ENCODE measurements around the gene TTC17.
"Not testable (repeated sequence)": the region's sequence is repeated elsewhere in the genome, so short reads cannot be mapped to it uniquely, and the experiment has no call there.

Gene TTC17

GRCh38 chr11:43381802-43382201 lies 23.1 kb downstream of the TTC17 start:
- no peak overlapping the region for H3K4me3 ChIP-seq (ENCODE audit: low read length)
- no peak for DNase-seq (ENCODE audit: low read depth, low spot score)

GRCh38 chr11:43382614-43383013 lies 23.9 kb downstream of the TTC17 start:
- no peak for DNase-seq (ENCODE audit: low read depth, low spot score)
- no peak overlapping the region for H3K4me3 ChIP-seq (ENCODE audit: low read length)

GRCh38 chr11:43384393-43384792 lies 25.7 kb downstream of the TTC17 start:
- DNase-seq (ENCODE audit: low read depth, low spot score): no peak
- H3K4me3 ChIP-seq (ENCODE audit: low read length): no peak overlapping the region

GRCh38 chr11:43392713-43393112 lies 34.0 kb downstream of the TTC17 start:
- DNase-seq (ENCODE audit: low read depth, low spot score): peak; percentile 78
- no peak overlapping the region for H3K4me3 ChIP-seq (ENCODE audit: low read length)

- no peak for DNase-seq (ENCODE audit: low read depth, low spot score)
Measured at GRCh38 chr11:43393765-43394355, 35.1 kb downstream of the TTC17 start.

DNA sequence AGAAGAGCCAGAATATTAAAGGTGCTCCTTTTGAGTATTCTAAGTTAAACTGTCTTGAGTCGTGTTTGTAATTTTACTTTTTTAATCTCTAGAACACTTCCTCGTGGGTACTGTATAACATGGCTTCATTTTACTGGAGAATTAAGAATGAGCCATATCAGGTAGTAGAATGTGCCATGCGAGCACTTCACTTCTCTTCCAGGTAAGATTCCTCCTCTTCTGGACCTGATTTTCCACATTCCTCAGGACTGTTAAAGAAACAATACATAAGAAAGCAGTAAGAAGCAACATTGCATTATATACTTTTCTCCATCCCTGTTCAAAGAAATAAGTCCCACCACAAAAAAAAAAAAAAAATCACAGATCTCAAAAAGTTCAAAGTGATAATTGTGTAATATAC lies 37.9 kb downstream of the TTC17 start:
- DNase-seq (ENCODE audit: low read depth, low spot score): no peak
- H3K4me3 ChIP-seq (ENCODE audit: low read length): no peak overlapping the region

More at GRCh38 chr11:43393765-43394355, 35.1 kb downstream of the TTC17 start:
- H3K4me3 ChIP-seq (ENCODE audit: low read length): no peak overlapping the region

DNA sequence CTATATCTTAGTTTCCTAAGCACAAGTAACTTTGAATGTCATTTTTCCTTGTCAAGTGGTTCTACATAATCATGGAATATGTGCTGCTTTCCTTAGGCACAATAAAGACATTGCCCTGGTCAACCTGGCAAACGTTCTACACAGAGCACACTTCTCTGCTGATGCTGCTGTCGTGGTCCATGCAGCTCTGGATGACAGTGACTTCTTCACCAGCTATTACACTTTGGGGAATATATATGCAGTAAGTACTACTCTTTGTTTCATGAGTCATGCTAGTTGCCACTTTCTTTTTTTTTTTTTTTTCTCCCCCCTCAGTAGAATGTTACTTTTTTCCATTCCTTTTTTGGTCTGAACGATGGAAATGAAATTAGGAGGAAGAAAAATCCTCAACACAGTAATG lies 38.5 kb downstream of the TTC17 start:
- no peak for DNase-seq (ENCODE audit: low read depth, low spot score)

GRCh38 chr11:43399983-43400630 lies 41.4 kb downstream of the TTC17 start:
- no peak for DNase-seq (ENCODE audit: low read depth, low spot score)
- no peak overlapping the region for H3K4me3 ChIP-seq (ENCODE audit: low read length)

More for the DNA sequence above, 38.5 kb downstream of the TTC17 start:
- no peak overlapping the region for H3K4me3 ChIP-seq (ENCODE audit: low read length)

DNA sequence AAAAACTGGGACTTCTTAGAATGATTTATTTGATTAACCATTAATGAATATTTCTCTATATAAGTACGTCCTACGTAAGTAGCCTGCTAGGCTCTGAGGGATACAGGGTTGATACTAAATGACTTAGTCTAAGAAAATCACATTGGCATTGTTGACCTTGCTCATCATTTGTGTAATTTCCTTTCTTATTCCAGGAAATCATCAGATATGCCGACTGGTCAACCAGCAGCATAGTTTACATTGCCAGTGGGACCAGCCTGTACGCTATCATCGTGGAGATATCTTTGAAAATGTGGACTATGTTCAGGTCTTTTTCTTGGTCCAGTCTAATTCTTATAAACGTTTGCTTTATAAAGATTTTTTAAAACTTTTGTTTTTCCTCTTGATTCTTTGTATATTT lies 42.5 kb downstream of the TTC17 start:
- no peak for DNase-seq (ENCODE audit: low read depth, low spot score)
- H3K4me3 ChIP-seq (ENCODE audit: low read length): no peak overlapping the region

DNA sequence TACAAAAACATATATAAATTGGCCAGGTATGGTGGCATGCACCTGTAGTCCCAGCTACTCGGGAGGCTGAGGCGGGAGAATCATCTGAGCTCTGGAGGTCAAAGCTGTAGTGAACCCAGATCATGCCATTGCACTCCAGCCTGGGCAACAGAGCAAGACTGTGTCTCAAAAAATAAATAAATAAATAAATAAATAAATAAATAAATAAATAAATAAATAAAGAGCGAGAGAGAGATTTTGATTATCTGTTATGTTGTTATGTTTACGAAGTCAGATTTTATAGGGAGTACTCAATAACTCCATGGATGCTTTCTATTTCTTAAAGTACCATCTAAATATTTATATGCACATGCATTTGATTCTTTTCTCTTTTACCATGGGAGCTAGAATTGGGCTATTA lies 43.1 kb downstream of the TTC17 start:
- not testable (repeated sequence) for H3K4me3 ChIP-seq (ENCODE audit: low read length); DNase-seq (ENCODE audit: low read depth, low spot score)

DNA sequence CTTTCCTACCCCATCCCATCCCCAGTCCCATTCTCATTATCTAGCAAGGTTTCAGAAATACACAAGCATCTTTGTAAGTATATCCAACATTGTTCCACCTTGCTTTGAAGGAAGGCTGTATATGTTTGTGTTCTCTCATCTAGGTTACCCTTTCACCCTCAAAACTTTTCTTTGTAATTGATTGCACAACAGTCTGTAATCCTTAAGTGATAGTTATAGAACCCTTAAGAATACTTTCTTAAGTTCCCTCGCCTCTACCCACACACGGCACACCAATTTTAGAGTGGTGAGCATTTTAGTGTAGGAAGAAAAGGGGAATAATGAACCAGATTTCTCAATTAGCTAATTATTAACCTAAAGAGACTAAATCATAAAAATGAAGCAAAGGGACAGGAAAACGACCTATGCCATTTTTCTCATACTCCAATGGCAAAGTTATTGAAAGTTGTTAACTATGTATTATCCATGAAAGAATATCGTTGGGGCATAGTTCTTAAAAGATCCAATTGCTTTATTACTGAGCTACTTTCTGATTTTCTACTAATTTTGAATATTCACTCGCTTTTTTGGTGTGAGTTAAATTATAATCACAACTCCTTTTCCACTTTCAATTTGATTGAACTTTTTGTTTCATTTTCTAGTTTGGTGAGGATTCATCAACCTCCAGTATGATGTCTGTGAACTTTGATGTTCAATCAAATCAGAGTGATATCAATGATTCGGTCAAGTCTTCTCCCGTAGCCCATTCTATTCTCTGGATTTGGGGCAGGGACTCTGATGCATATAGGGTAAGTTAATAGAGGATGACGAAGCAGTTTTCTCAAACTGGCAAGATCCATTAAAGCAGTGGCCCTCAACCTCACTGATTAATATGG lies 44.9 kb downstream of the TTC17 start:
- DNase-seq (ENCODE audit: low read depth, low spot score): no peak
- no peak overlapping the region for H3K4me3 ChIP-seq (ENCODE audit: low read length)

DNA sequence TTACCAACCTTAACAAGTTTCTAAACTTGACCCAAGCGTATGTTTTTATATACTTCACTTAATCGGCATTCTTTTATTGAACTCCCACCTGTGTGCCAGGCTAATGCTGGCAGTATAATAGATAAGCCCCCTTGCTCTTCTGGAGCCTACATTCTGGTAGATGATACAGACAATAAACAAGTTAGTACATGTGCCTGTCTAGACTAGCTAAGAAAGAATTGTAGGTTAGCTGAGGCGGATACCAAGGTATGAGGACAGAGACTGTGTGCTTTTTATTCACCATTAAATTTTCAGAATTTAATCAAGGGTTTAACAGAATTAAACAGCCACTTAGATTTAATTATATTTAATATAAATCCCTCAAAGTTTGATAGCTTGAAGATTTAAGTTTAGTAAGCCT lies 45.7 kb downstream of the TTC17 start:
- no peak for DNase-seq (ENCODE audit: low read depth, low spot score)
- H3K4me3 ChIP-seq (ENCODE audit: low read length): no peak overlapping the region

DNA sequence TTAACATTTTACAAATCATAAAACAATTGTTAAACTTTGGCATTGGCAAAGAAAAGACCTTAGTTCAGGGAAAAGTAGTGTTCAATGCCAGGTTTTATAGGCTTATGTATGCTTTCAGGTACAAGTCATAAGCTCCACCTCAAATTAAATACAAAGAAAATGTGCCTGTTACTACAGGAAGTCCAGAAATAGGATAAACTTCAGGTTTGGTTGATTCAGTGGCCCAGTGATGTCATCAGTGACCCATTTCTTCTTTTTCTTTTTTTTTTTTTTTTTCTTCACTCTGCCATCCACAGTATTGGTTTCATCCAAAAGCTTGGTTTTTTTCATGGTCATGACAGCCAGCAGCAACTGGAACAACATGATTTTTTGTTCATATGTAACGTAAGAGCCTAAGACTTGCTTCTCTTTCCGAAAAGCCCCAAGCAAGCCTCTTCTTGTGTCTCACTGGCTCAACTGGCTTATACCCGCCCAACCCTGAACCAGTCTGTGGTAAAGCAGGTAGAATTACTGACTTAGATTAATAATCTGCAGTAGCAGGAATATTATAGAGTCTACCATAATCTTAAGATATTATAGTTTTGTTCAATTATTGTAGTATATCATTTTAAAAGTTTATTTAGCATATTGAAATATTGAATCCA lies 46.2 kb downstream of the TTC17 start:
- no peak for DNase-seq (ENCODE audit: low read depth, low spot score)
- no peak overlapping the region for H3K4me3 ChIP-seq (ENCODE audit: low read length)

GRCh38 chr11:43408277-43408676 lies 49.6 kb downstream of the TTC17 start:
- DNase-seq (ENCODE audit: low read depth, low spot score): no peak
- no peak overlapping the region for H3K4me3 ChIP-seq (ENCODE audit: low read length)

- no peak overlapping the region for H3K4me3 ChIP-seq (ENCODE audit: low read length)
- DNase-seq (ENCODE audit: low read depth, low spot score): no peak
Measured at GRCh38 chr11:43410394-43410793, 51.7 kb downstream of the TTC17 start.

DNA sequence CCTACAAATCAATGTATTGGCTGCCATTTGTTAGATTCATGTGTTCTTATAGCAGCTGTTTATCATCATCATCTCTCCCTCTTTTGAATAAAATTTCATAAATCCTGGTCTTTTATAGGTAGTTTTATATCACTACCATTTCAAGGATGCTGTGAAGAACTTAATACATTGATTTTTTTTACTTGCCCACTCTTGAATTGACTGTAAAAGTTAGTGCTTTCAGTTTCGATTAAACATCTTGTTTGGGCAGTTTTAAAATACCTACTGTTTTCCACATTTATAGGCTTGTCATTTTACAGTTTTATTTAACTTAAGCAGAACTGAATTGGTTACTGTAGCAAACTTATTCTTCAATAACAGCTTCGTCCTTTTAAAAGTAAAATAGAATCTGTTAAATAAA lies 59.5 kb downstream of the TTC17 start:
- no peak overlapping the region for H3K4me3 ChIP-seq (ENCODE audit: low read length)
- DNase-seq (ENCODE audit: low read depth, low spot score): no peak

DNA sequence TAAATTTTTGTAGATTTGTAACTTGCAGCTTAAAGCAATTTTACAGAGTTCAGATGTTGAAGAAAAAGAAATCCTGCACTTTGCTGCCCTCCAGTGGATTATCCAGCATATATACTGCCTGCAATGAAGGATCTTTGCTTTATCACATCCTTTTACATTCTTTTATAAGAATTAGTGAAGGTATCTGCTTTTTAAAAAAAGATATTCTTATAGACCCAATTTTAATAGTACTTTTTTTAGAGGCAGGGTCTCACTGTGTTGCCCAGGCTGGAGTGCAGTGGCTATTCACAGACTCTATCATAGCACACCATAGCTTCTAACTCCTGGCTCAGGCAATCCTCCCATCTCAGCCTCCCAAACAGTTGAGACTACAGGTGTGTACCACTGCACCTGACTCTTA lies 60.7 kb downstream of the TTC17 start:
- no peak overlapping the region for H3K4me3 ChIP-seq (ENCODE audit: low read length)
- DNase-seq (ENCODE audit: low read depth, low spot score): peak; percentile 31

DNA sequence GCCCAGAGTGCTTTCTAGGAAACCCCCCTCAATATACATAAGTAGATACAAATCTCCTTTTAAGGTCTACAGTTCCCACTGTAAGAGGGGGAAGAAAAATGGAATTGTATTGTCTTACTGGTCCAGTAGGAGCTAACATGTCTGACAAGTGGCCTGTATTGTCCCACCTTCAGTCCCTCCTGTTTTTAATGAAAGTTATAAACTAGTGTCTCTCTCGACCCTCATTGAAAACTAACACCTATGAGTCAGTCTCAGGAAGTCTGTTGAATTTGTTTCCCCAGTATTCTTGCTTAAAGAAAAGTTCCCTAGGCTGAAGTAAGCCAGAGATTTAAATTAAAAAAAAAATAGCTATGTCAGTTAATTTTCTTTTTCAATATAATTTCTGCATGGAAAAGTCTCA lies 69.3 kb downstream of the TTC17 start:
- DNase-seq (ENCODE audit: low read depth, low spot score): no peak

GRCh38 chr11:43430916-43431315 lies 72.2 kb downstream of the TTC17 start:
- not testable (repeated sequence) for DNase-seq (ENCODE audit: low read depth, low spot score); H3K4me3 ChIP-seq (ENCODE audit: low read length)

More for the DNA sequence above, 69.3 kb downstream of the TTC17 start:
- no peak overlapping the region for H3K4me3 ChIP-seq (ENCODE audit: low read length)

GRCh38 chr11:43434893-43435292 lies 76.2 kb downstream of the TTC17 start:
- no peak for DNase-seq (ENCODE audit: low read depth, low spot score)
- H3K4me3 ChIP-seq (ENCODE audit: low read length): no peak overlapping the region
